HL-60 (cell line): ENCODE results near the gene TCEA2.

Source experiments
- CTCF ChIP-seq: IDR thresholded peaks from one replicate; pipeline ENCODE4 v1.5.1; 2011; ENCODE audit warnings: low read length, control low read depth, inconsistent platforms; ENCODE audit not compliant: insufficient read depth
- GABPA ChIP-seq: IDR thresholded peaks from 2 replicates; pipeline ENCODE4 v1.6.1; 2012; ENCODE audit warnings: low read depth
- POLR2AphosphoS5 ChIP-seq: IDR thresholded peaks from 2 replicates; pipeline ENCODE4 v1.6.1; 2012; ENCODE audit warnings: low read depth
- TF ChIP-seq, protein P1 (sequence below): IDR thresholded peaks from 2 replicates; pipeline ENCODE4 v1.6.1; 2012; ENCODE audit warnings: low read depth; ENCODE audit not compliant: insufficient replicate concordance

- TF ChIP-seq CTCF (no peak), POLR2AphosphoS5 (no peak; the same call in 1 of the 2 replicates), GABPA (no peak)
- TF ChIP-seq, protein P1, sequence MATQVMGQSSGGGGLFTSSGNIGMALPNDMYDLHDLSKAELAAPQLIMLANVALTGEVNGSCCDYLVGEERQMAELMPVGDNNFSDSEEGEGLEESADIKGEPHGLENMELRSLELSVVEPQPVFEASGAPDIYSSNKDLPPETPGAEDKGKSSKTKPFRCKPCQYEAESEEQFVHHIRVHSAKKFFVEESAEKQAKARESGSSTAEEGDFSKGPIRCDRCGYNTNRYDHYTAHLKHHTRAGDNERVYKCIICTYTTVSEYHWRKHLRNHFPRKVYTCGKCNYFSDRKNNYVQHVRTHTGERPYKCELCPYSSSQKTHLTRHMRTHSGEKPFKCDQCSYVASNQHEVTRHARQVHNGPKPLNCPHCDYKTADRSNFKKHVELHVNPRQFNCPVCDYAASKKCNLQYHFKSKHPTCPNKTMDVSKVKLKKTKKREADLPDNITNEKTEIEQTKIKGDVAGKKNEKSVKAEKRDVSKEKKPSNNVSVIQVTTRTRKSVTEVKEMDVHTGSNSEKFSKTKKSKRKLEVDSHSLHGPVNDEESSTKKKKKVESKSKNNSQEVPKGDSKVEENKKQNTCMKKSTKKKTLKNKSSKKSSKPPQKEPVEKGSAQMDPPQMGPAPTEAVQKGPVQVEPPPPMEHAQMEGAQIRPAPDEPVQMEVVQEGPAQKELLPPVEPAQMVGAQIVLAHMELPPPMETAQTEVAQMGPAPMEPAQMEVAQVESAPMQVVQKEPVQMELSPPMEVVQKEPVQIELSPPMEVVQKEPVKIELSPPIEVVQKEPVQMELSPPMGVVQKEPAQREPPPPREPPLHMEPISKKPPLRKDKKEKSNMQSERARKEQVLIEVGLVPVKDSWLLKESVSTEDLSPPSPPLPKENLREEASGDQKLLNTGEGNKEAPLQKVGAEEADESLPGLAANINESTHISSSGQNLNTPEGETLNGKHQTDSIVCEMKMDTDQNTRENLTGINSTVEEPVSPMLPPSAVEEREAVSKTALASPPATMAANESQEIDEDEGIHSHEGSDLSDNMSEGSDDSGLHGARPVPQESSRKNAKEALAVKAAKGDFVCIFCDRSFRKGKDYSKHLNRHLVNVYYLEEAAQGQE, result no peak
These were observed 7.4 kb downstream of the TCEA2 start for GRCh38 chr20:64070244-64070993.
